GM12801 (cell line): ENCODE data around the gene CCDC78.

ENCODE experiments used
- CTCF ChIP-seq: IDR thresholded peaks from one replicate; pipeline ENCODE4 v1.5.1; 2011; ENCODE audit warnings: control low read depth; ENCODE audit not compliant: insufficient read length; ENCODE audit errors: extremely low read depth

Gene CCDC78

DNA sequence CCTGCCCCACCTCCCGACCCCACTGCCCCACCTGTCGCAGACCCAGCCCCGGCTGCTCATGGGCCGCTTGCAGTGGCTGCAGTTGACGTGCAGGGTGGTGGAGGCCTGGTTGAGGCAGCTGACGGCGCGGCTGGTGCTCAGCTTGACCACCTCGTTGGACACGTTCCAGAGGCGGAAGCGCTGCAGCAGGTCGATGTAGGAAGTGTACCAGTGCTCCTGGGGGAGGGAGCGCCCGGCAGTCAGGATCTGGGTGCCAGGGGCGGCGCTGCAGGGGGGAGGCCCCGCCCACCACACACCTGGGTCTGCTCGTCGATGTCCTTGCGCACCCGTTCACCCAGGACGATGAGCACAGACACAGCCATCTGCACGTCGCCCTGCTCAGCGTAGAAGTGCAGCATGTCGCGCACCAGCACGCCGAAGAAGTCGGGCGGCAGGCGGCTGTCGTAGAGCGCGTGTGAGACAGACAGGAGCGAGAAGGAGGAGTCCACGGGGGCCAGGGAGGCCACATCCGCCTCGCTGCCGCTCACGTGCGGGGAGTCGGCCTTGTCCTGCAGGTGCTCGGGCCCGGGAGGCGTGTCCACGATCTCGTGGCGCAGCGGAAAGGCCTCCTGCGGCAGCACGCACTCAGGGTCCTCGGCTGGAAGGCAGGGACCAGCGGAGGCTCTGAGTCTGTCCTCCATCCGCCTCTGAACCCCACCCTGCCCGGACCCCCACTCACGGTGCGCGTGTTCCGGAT lies 41.1 kb downstream of the CCDC78 start:
- TF ChIP-seq CTCF = no peak

DNA sequence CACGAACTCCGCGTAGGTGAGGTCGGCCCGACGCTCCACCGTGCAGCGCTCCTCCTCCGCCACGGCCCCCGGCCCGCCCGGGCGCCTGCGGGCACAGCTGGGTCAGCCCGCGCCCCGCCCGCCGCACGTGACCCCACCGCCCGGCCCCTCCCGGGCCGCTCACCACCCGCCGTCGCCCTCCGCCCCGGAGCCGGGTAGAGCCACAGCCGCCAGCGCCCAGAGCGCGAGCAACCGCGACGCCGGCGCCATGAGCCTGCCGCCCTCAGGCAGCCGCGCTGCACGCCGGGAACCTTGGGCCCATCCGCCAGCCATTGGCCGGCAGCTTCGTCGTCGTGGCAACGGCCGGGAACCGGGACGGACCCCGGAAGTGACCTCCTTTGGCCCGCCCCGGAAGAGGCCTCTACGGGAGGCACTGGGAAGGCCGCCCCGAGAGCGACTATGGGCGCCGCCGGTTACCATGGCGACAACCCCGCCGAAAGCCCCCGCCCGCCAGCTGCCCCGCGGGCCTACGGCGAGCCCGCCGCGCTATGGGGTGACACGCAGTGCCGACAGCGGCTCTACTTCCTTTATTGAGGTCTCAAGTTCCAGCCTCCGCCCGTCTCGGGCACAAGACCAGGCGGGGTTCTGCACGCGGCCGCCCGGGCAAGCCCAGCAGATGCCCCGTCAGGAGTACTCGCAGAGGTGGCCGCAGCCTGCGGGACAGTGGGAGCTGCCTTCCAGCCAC lies 42.0 kb downstream of the CCDC78 start, which contains the start of gene JMJD8:
Gene JMJD8, minus strand, starts transcription at position 264 of the 724 bp plus-strand sequence. Its CDS starts 15 bp downstream, at position 249.
- no peak for TF ChIP-seq CTCF

DNA sequence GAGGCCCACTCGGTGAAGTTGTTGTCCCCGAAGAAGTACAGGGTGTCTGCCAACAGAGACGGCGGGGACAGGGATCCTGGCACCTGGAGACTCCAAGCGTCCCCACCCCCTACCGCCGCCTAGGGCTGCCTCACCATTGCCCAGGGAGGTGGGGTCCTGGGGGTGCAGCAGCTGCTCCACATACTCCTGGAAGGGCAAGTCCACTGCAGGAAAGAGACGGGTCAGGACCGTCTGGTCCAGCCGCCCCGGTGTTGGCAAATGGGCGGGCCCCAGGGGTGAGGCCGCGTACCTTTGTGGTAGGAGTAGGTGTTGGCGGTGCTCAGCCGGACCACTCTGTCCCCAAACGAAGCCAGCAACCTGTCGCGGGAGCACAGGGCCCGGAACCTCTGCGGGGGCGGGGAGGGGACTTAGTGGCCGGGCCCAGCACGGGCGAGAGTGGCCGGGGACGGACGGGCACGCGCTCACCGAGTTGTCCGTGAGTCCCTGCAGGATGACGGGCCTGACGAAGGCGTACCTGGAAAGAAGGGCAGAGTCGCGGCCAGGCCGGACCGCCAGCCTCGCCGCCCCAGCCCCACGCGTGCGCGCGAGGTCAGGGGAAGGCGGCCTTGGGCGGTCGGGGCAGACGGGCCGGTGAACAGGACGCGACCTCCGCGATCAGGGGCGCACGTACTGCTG lies 42.7 kb downstream of the CCDC78 start:
- no peak for TF ChIP-seq CTCF

- no peak for TF ChIP-seq CTCF
These were observed 43.5 kb downstream of the CCDC78 start for GRCh38 chr16:682493-683395.

DNA sequence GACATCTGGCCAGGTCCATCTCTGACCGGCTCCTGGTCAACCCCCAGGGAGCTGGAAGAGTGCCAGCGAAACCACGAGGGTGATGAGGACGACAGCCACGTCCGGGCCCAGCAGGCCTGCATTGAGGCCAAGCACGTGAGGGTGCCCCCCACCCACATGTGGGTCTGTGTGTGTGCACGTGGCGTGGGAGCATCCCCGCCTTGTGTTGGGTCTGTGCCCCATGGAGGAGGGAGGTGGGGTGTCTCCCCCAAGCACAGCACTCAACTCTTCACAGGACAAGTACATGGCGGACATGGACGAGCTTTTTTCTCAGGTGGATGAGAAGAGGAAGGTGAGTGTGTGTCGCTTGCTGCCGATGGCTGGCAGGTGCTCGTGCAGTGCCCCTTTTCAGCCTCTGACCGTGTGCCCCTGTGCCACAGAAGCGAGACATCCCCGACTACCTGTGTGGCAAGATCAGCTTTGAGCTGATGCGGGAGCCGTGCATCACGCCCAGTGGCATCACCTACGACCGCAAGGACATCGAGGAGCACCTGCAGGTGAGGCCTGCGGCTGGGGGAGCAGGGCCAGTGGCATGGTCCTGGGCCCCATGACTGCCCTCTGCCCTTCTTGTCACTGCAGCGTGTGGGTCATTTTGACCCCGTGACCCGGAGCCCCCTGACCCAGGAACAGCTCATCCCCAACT lies 44.4 kb downstream of the CCDC78 start:
- TF ChIP-seq CTCF = no peak

DNA sequence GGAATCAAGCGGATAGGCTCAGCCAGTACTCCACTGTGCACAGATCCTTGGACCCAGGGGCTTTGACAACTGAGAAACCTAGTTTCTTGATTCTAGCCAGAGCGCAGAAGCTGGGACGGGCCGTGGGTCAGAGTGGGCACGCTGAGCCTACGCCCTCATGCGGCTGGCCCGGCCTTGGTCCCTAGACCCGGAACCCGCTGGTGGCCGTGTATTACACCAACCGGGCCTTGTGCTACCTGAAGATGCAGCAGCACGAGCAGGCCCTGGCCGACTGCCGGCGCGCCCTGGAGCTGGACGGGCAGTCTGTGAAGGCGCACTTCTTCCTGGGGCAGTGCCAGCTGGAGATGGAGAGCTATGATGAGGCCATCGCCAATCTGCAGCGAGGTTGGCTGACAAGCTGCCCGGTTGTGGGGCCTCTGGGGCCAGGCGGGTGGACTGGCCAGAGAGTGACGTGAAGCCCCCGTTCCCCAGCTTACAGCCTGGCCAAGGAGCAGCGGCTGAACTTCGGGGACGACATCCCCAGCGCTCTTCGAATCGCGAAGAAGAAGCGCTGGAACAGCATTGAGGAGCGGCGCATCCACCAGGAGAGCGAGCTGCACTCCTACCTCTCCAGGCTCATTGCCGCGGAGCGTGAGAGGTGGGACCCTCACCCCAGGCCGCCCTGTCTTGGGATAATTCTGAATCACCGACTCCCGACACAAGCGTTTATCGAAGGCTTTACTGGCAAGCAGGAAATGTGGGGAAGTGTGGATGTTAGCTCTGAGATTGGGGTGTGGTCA lies 45.1 kb downstream of the CCDC78 start:
- TF ChIP-seq CTCF = no peak
